CD4-positive, alpha-beta T cell (primary cell): Measurements from ENCODE around the gene NR5A2. TPM values are rescaled to one million over a fixed set of nuclear protein-coding genes. Genes with fewer than 3 reads are reported as not detected.

ENCODE experiments used
- ATAC-seq: fragments of 200-7000 bp; cut with Tn5 transposase; one replicate; pipeline ENCODE4 v1.10.0; 2022; ENCODE audit warnings: mild to moderate bottlenecking; ENCODE audit not compliant: poor library complexity
- CTCF ChIA-PET: fragments of 350-600 bp; sonication (Branson Sonifier 250); formaldehyde crosslinking; loops from one replicate; lab custom pipeline; 2021; ENCODE audit warnings: antibody characterized with exemption, inconsistent platforms; lab: Charles Lee
- POLR2A ChIA-PET: fragments of 350-600 bp; sonication (Branson Sonifier 250); formaldehyde crosslinking; loops from one replicate; lab custom pipeline; 2021; ENCODE audit warnings: antibody characterized with exemption, inconsistent platforms; lab: Charles Lee
- DNase-seq, 14 experiments: peaks; one replicate each; pipeline ENCODE4 v3.0.0-alpha.2; 2013 to 2020; ENCODE audit warnings: mixed read lengths in 2 of 14
- H3K27ac ChIP-seq, 2 donors: one replicate each; pipeline versions ENCODE4 v1.5.1 to v1.7.0; 2013; ENCODE audit warnings: low read length in 2 of 2, low read depth in 1 of 2, mild to moderate bottlenecking in 1 of 2
- H3K27me3 ChIP-seq, 2 experiments: 1 replicate in 1 of 2; 2 replicates in 1 of 2; pipeline versions ENCODE4 v1.6.1 to v1.7.0; 2013; ENCODE audit warnings: low read length in 2 of 2, control low read depth in 1 of 2, mild to moderate bottlenecking in 1 of 2, moderate library complexity in 1 of 2; ENCODE audit not compliant: insufficient read depth in 2 of 2, control insufficient read depth in 1 of 2
- H3K36me3 ChIP-seq: one replicate; pipeline ENCODE4 v1.6.1; 2013; ENCODE audit warnings: low read length, control low read depth; ENCODE audit not compliant: insufficient read depth
- H3K4me1 ChIP-seq: one replicate; pipeline ENCODE4 v1.6.1; 2013; ENCODE audit warnings: low read length, control low read depth; ENCODE audit not compliant: insufficient read depth
- H3K4me3 ChIP-seq: one replicate; pipeline ENCODE4 v1.5.1; 2013; ENCODE audit warnings: mild to moderate bottlenecking, low read length, moderate library complexity
- H3K9me3 ChIP-seq, 2 experiments: 1 replicate in 1 of 2; 2 replicates in 1 of 2; pipeline versions ENCODE4 v1.6.1 to v1.7.0; 2013; ENCODE audit warnings: low read length in 2 of 2, mild to moderate bottlenecking in 2 of 2, control low read depth in 1 of 2, moderate library complexity in 1 of 2; ENCODE audit not compliant: control insufficient read depth in 1 of 2, insufficient read depth in 1 of 2
- H3K27ac Mint-ChIP-seq: one replicate; pipeline ENCODE4 v1.8.0; 2020; ENCODE audit warnings: mixed read lengths
- H3K27me3 Mint-ChIP-seq: one replicate; pipeline ENCODE4 v1.8.0; 2021; ENCODE audit warnings: mixed read lengths
- H3K36me3 Mint-ChIP-seq: one replicate; pipeline ENCODE4 v1.8.0; 2021; ENCODE audit warnings: low read depth, mixed read lengths
- H3K4me1 Mint-ChIP-seq: one replicate; pipeline ENCODE4 v1.8.0; 2021; ENCODE audit warnings: low read depth, mixed read lengths
- H3K4me3 Mint-ChIP-seq: one replicate; pipeline ENCODE4 v1.8.0; 2020; ENCODE audit warnings: mild to moderate bottlenecking, mixed read lengths
- H3K9me3 Mint-ChIP-seq: one replicate; pipeline ENCODE4 v1.8.0; 2020; ENCODE audit warnings: mixed read lengths
- intact Hi-C, 2 experiments: fragments of 100-400 bp; cut with DNase I in 1 of 2; cut with micrococcal nuclease in 1 of 2; formaldehyde crosslinking; loops; one replicate each; pipeline versions ENCODE4 v1.15.1 to v1.9.0; 2023 to 2025; cut with DNase I, micrococcal nuclease
- total RNA-seq, 174 experiments: library from RNA in 2 of 174; stranded (reverse) in 2 of 174; gene quantifications; one replicate each; pipeline ENCODE4 v1.2.3 and lab custom pipeline; 2021 to 2026
- TF ChIP-seq, protein P1 (sequence below): fragments of 200-600 bp; IDR thresholded peaks from one replicate; pipeline ENCODE4 v1.8.0; 2022; ENCODE audit warnings: antibody characterized with exemption, mild to moderate bottlenecking

NR5A2 gene
- total RNA-seq, 2 experiments from 2014 or later, result not detected

DNA sequence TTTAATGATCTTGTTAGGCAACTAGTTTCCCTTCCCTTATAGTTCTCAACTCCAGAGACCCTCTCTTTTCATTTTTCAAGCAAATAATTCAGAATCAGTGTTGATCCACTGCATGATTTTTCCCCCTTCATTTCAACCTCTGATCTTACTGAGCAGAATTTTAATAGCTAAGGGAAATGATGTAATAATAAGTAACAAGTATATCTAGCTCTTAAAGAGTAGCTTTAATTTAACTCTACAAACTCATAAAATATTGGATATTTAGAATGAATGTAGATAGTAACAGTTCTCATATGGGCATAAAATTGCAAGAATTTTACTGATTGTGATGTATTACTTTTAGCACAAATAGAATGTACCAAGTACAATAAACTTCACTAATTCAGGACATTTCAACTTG lies 130.2 kb downstream of the NR5A2 start:
- H3K27ac ChIP-seq, result no peak overlapping the region
- no peaks in the 10 kb centered on the region for H3K36me3 ChIP-seq
- Mint-ChIP-seq H3K9me3 (no peaks in the 10 kb centered on the region), H3K36me3 (no peaks in the 10 kb centered on the region), H3K27me3 (no peaks in the 10 kb centered on the region), H3K4me1 (peaks cover 24% of the 10 kb centered on the region), H3K4me3 (no peak overlapping the region), H3K27ac (no peak overlapping the region)
- H3K4me1 ChIP-seq, result peaks cover 18% of the 10 kb centered on the region
- ATAC-seq, result no peak
- intact Hi-C loops, result no loop called here
- H3K9me3 ChIP-seq, result no peaks in the 10 kb centered on the region
- TF ChIP-seq, protein P1, sequence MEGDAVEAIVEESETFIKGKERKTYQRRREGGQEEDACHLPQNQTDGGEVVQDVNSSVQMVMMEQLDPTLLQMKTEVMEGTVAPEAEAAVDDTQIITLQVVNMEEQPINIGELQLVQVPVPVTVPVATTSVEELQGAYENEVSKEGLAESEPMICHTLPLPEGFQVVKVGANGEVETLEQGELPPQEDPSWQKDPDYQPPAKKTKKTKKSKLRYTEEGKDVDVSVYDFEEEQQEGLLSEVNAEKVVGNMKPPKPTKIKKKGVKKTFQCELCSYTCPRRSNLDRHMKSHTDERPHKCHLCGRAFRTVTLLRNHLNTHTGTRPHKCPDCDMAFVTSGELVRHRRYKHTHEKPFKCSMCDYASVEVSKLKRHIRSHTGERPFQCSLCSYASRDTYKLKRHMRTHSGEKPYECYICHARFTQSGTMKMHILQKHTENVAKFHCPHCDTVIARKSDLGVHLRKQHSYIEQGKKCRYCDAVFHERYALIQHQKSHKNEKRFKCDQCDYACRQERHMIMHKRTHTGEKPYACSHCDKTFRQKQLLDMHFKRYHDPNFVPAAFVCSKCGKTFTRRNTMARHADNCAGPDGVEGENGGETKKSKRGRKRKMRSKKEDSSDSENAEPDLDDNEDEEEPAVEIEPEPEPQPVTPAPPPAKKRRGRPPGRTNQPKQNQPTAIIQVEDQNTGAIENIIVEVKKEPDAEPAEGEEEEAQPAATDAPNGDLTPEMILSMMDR, result no peak
- POLR2A ChIA-PET, result no interaction called here
- H3K4me3 ChIP-seq, result no peak overlapping the region
- no peaks in the 10 kb centered on the region for H3K27me3 ChIP-seq
- DNase-seq, result no peak
- CTCF ChIA-PET, result no interaction called here

DNA sequence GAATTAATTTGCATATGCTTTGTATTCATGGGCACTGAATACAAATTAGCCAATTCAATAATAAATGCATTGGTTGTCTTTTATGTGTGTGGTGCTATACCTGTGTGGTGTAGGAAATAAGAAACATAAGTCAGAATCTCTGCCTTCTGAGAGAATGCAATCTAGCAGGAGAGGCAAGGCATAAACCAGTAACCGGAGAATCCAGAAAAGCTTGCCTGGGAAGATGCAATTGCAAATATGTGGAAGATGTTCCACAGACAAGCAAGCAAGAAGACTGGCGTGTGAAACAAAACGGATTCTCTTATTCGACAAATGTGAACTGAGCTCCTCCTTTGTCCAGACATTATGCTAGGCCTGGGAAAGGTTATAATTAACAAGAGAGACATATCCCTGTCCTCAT lies 134.3 kb downstream of the NR5A2 start:
- CTCF ChIA-PET, result interaction anchor here (1.0 kb wide), 1 partner anchor 23 kb away, joined by 3 read pairs; no protein-coding TSS in a partner anchor
- intact Hi-C loops, result no loop called here
- ATAC-seq, result no peak

DNA sequence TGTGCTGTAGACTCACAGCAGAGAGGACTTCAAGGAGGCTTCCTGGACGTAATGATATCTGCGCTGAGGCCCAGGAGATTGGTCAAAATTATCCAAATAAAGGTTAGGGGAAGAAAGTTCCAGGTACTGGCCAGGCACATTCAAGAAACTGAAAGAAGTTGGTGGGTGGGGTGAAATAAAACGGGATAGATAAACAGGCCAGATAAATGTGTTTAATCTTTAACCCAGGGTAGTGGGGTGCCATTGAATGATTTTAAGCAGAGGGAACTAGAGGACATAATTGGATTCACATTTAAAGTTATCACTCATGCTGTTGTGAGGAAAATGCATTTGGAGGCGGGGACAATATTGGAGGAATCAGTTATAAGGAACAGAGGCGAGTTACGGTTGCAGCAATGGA lies 134.7 kb downstream of the NR5A2 start:
- Mint-ChIP-seq H3K4me3 (no peak overlapping the region), H3K4me1 (no peaks in the 10 kb centered on the region), H3K27ac (no peak overlapping the region), H3K27me3 (no peaks in the 10 kb centered on the region), H3K36me3 (no peaks in the 10 kb centered on the region), H3K9me3 (no peaks in the 10 kb centered on the region)
- ChIA-PET CTCF (interaction anchor here (1.0 kb wide), 1 partner anchor 23 kb away, joined by 3 read pairs; no protein-coding TSS in a partner anchor), POLR2A (no interaction called here)
- Histone ChIP-seq H3K9me3 (no peaks in the 10 kb centered on the region), H3K4me1 (no peaks in the 10 kb centered on the region), H3K36me3 (no peaks in the 10 kb centered on the region), H3K4me3 (no peak overlapping the region), H3K27me3 (no peaks in the 10 kb centered on the region), H3K27ac (no peak overlapping the region)
- no peak for ATAC-seq
- TF ChIP-seq, protein P1, result no peak
- no peak for DNase-seq
- intact Hi-C loops, result no loop called here

More for the DNA sequence above, 134.3 kb downstream of the NR5A2 start:
- H3K27me3 Mint-ChIP-seq, result no peaks in the 10 kb centered on the region
- Histone ChIP-seq H3K27ac (no peak overlapping the region), H3K4me1 (no peaks in the 10 kb centered on the region), H3K4me3 (no peak overlapping the region), H3K9me3 (no peaks in the 10 kb centered on the region), H3K36me3 (no peaks in the 10 kb centered on the region), H3K27me3 (no peaks in the 10 kb centered on the region)
- H3K27ac Mint-ChIP-seq, result no peak overlapping the region
- TF ChIP-seq, protein P1, result no peak
- H3K4me3 Mint-ChIP-seq, result no peak overlapping the region
- POLR2A ChIA-PET, result no interaction called here
- no peaks in the 10 kb centered on the region for H3K4me1 Mint-ChIP-seq
- no peak for DNase-seq
- H3K9me3 Mint-ChIP-seq, result no peaks in the 10 kb centered on the region
- no peaks in the 10 kb centered on the region for H3K36me3 Mint-ChIP-seq
